ENCODE results near the gene LURAP1L.

- TF ChIP-seq CTCF (IDR thresholded peaks at IDR 0.05) (no peak), POLR2A (IDR thresholded peaks at IDR 0.05) (no peak)
Measured at GRCh38 chr9:12778389-12778788, 3.6 kb downstream of the LURAP1L start.

Measured in lower leg skin (tissue), 3 donors.